ENCODE data around the gene PSPH.

The PSPH gene

GRCh38 chr7:55966851-55967250, 84.4 kb downstream of the PSPH start:
- TF ChIP-seq NFIC (IDR thresholded peaks at IDR 0.05) (no peak), USF1 (IDR thresholded peaks at IDR 0.05) (no peak), MAX (IDR thresholded peaks at IDR 0.05) (no peak)

GRCh38 chr7:55965805-55966421, 85.3 kb downstream of the PSPH start:
- TF ChIP-seq REST (IDR thresholded peaks at IDR 0.05; ENCODE audit: low read depth) (no peak), CREB1 (IDR thresholded peaks at IDR 0.05; ENCODE audit: low read depth) (no peak), MAX (IDR thresholded peaks at IDR 0.05) (no peak), FOXM1 (IDR thresholded peaks at IDR 0.05; ENCODE audit: borderline replicate concordance, low read depth) (no peak), EGR1 (IDR thresholded peaks at IDR 0.05) (no peak), TCF12 (IDR thresholded peaks at IDR 0.05; ENCODE audit: low read depth) (no peak), ZBTB7A (IDR thresholded peaks at IDR 0.05; ENCODE audit: low read depth) (no peak), NFIC (IDR thresholded peaks at IDR 0.05) (no peak), EP300 (IDR thresholded peaks at IDR 0.05; ENCODE audit: borderline replicate concordance) (no peak), TEAD4 (IDR thresholded peaks at IDR 0.05) (no peak), CEBPB (IDR thresholded peaks at IDR 0.05) (no peak), RAD21 (IDR thresholded peaks at IDR 0.05; ENCODE audit: low read depth) (no peak), YY1 (IDR thresholded peaks at IDR 0.05; ENCODE audit: low read depth) (no peak), TAF1 (IDR thresholded peaks at IDR 0.05; ENCODE audit: low read depth) (no peak)

GRCh38 chr7:55965100-55965470, 86.2 kb downstream of the PSPH start:
- no peak for TF ChIP-seq CEBPB (IDR thresholded peaks at IDR 0.05)
- no peak for TF ChIP-seq CREB1 (IDR thresholded peaks at IDR 0.05; ENCODE audit: low read depth)
- no peak for TF ChIP-seq YY1 (IDR thresholded peaks at IDR 0.05; ENCODE audit: low read depth)
- TF ChIP-seq ZBTB7A (IDR thresholded peaks at IDR 0.05; ENCODE audit: low read depth): no peak
- no peak for TF ChIP-seq USF1 (IDR thresholded peaks at IDR 0.05)
- TF ChIP-seq TCF12 (IDR thresholded peaks at IDR 0.05; ENCODE audit: low read depth): no peak
- TF ChIP-seq TAF1 (IDR thresholded peaks at IDR 0.05; ENCODE audit: low read depth): no peak
- no peak for TF ChIP-seq NFIC (IDR thresholded peaks at IDR 0.05)
- TF ChIP-seq RAD21 (IDR thresholded peaks at IDR 0.05; ENCODE audit: low read depth): no peak
- TF ChIP-seq MAX (IDR thresholded peaks at IDR 0.05): no peak
- no peak for TF ChIP-seq TEAD4 (IDR thresholded peaks at IDR 0.05)
- no peak for TF ChIP-seq REST (IDR thresholded peaks at IDR 0.05; ENCODE audit: low read depth)
- no peak for TF ChIP-seq EGR1 (IDR thresholded peaks at IDR 0.05)
- TF ChIP-seq EP300 (IDR thresholded peaks at IDR 0.05; ENCODE audit: borderline replicate concordance): no peak
- no peak for TF ChIP-seq FOXM1 (IDR thresholded peaks at IDR 0.05; ENCODE audit: borderline replicate concordance, low read depth)

GRCh38 chr7:55964261-55965099, 86.8 kb downstream of the PSPH start, which contains the start of gene NIPSNAP2:
NIPSNAP2 (plus strand) TSS chr7:55964585; CDS start chr7:55964610, 25 bp downstream.
- TF ChIP-seq MAX (IDR thresholded peaks at IDR 0.05) (peak; percentile 64), YY1 (IDR thresholded peaks at IDR 0.05; ENCODE audit: low read depth) (peak; percentile 78), ZBTB7A (IDR thresholded peaks at IDR 0.05; ENCODE audit: low read depth) (peak; percentile 53; the same call in 1 of the 2 replicates), REST (IDR thresholded peaks at IDR 0.05; ENCODE audit: low read depth) (no peak)

Data from Ishikawa (cell line).